Measurements from ENCODE around the gene NEK2. TPM values are rescaled to one million over a fixed set of nuclear protein-coding genes. Genes with fewer than 3 reads are reported as not detected.

Gene NEK2
- total RNA-seq (2022; extraction: Qiagen RNA extraction) = 35.7 to 45.1 TPM (median 43.0 TPM) in 5 replicates

GRCh38 chr1:211675230-211676105 is at the start of gene NEK2:
TSS of gene NEK2 (minus strand) at chr1:211675621. CDS start at chr1:211675479, 142 bp downstream.

Other genes with a start within 250 kb of the NEK2 start
- gene RD3, start 183.5 kb downstream of the NEK2 start, total RNA-seq (2022; extraction: Qiagen RNA extraction) = not detected in 5 replicates
- gene SLC30A1, start 96.5 kb downstream of the NEK2 start, total RNA-seq (2022; extraction: Qiagen RNA extraction) = 19.7 to 25.3 TPM (median 21.7 TPM) in 5 replicates
- gene LPGAT1, start 155.1 kb upstream of the NEK2 start, total RNA-seq (2022; extraction: Qiagen RNA extraction) = 23.9 to 35.0 TPM (median 32.5 TPM) in 5 replicates

Data from A549 treated with dexamethasone at 1 μM for 4 hours (cell line).